Suprapubic skin (tissue), 4 donors: ENCODE results near the gene LAMTOR5.

Source experiments
- EP300 ChIP-seq: sonication (generic); formaldehyde crosslinking; IDR thresholded peaks from one replicate; pipeline ENCODE4 v1.6.1; 2017; ENCODE audit warnings: antibody characterized with exemption
- POLR2A ChIP-seq, 2 donors: fragments of 450-650 bp; IDR thresholded peaks; one replicate each; pipeline ENCODE4 v1.6.1; 2017; ENCODE audit warnings: antibody characterized with exemption in 2 of 2, mild to moderate bottlenecking in 2 of 2, moderate library complexity in 2 of 2
- POLR2AphosphoS5 ChIP-seq, 3 donors: sonication (generic); formaldehyde crosslinking; IDR thresholded peaks; one replicate each; pipeline ENCODE4 v1.6.1; 2017; ENCODE audit warnings: antibody characterized with exemption in 3 of 3
- TF ChIP-seq, protein P1 (sequence below), 2 donors: fragments of 200-600 bp in 1 of 2; fragments of 450-650 bp in 1 of 2; sonication (generic) in 1 of 2; IDR thresholded peaks; one replicate each; pipeline ENCODE4 v1.5.1; 2016 to 2019; ENCODE audit warnings: antibody characterized with exemption in 2 of 2, mild to moderate bottlenecking in 1 of 2, moderate library complexity in 1 of 2

- TF ChIP-seq, protein P1, sequence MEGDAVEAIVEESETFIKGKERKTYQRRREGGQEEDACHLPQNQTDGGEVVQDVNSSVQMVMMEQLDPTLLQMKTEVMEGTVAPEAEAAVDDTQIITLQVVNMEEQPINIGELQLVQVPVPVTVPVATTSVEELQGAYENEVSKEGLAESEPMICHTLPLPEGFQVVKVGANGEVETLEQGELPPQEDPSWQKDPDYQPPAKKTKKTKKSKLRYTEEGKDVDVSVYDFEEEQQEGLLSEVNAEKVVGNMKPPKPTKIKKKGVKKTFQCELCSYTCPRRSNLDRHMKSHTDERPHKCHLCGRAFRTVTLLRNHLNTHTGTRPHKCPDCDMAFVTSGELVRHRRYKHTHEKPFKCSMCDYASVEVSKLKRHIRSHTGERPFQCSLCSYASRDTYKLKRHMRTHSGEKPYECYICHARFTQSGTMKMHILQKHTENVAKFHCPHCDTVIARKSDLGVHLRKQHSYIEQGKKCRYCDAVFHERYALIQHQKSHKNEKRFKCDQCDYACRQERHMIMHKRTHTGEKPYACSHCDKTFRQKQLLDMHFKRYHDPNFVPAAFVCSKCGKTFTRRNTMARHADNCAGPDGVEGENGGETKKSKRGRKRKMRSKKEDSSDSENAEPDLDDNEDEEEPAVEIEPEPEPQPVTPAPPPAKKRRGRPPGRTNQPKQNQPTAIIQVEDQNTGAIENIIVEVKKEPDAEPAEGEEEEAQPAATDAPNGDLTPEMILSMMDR (IDR thresholded peaks at IDR 0.05), result no peak
- no peak for TF ChIP-seq POLR2AphosphoS5 (IDR thresholded peaks at IDR 0.05)
- TF ChIP-seq EP300, result no peak
- no peak for TF ChIP-seq POLR2A (IDR thresholded peaks at IDR 0.05)
Measured at GRCh38 chr1:110433213-110433612, 25.7 kb upstream of the LAMTOR5 start.
